K562 (cell line): ENCODE results near the gene ZBTB32. TPM values are rescaled to one million over a fixed set of nuclear protein-coding genes. Genes with fewer than 3 reads are reported as not detected.

ENCODE experiments used
- ATF4 ChIP-seq: fragments of 450-650 bp; formaldehyde crosslinking; IDR thresholded peaks from 2 replicates; pipeline ENCODE4 v1.4.0; 2022; ENCODE audit warnings: mild to moderate bottlenecking, moderate library complexity
- DMBX1 ChIP-seq: fragments of 250-450 bp; sonication (Bioruptor Pico); IDR thresholded peaks from 2 replicates; pipeline ENCODE4 v1.8.0; 2022; ENCODE audit warnings: inconsistent platforms, mild to moderate bottlenecking, moderate library complexity, borderline replicate concordance
- FOXJ3 ChIP-seq: sonication (generic); formaldehyde crosslinking; IDR thresholded peaks from 2 replicates; pipeline ENCODE4 v1.4.0; 2020; ENCODE audit warnings: mild to moderate bottlenecking, missing genetic modification reagents
- GABPB2 ChIP-seq: fragments of 250-450 bp; sonication (Bioruptor Pico); conservative IDR thresholded peaks from 2 replicates; pipeline ENCODE4 v1.5.1; 2021; ENCODE audit warnings: mild to moderate bottlenecking
- HMGN3 ChIP-seq: IDR thresholded peaks from 2 replicates; pipeline ENCODE4 v1.6.1; 2011; ENCODE audit warnings: borderline replicate concordance, low read depth, mild to moderate bottlenecking, mixed read lengths, low read length; ENCODE audit not compliant: insufficient read length; ENCODE audit errors: extremely low read depth
- HNRNPL ChIP-seq: fragments of 200-400 bp; formaldehyde crosslinking; IDR thresholded peaks from 2 replicates; pipeline ENCODE4 v1.6.1; 2017; ENCODE audit warnings: low read depth, mild to moderate bottlenecking, low read length
- JUNB ChIP-seq: fragments of 450-650 bp; formaldehyde crosslinking; conservative IDR thresholded peaks from 2 replicates; pipeline ENCODE4 v1.4.0; 2020; ENCODE audit warnings: mild to moderate bottlenecking
- KLF10 ChIP-seq: fragments of 250-450 bp; sonication (Bioruptor Pico); IDR thresholded peaks from 2 replicates; pipeline ENCODE4 v1.6.1; 2021; ENCODE audit warnings: matching md5 sums
- RAD21 ChIP-seq, 2 experiments: fragments of 250-450 bp in 1 of 2; fragments of 450-650 bp in 1 of 2; sonication (Bioruptor Pico) in 1 of 2; formaldehyde crosslinking in 1 of 2; IDR thresholded peaks in 1 of 2; conservative IDR thresholded peaks in 1 of 2; 2 replicates each; pipeline versions ENCODE4 v1.4.0 to v1.8.0; 2020 to 2022; ENCODE audit warnings: mild to moderate bottlenecking in 2 of 2, moderate library complexity in 1 of 2
- RNF2 ChIP-seq: sonication (generic); IDR thresholded peaks from 2 replicates; pipeline ENCODE4 v1.6.1; 2016
- TAF9B ChIP-seq: fragments of 450-650 bp; IDR thresholded peaks from 2 replicates; pipeline ENCODE4 v1.6.1; 2018; ENCODE audit warnings: mild to moderate bottlenecking; ENCODE audit not compliant: partially characterized antibody
- ZBTB33 ChIP-seq: sonication (generic); formaldehyde crosslinking; IDR thresholded peaks from 2 replicates; pipeline ENCODE4 v1.8.1; 2023; ENCODE audit warnings: mild to moderate bottlenecking, missing genetic modification reagents
- ZFP1 ChIP-seq: fragments of 450-650 bp; formaldehyde crosslinking; IDR thresholded peaks from 2 replicates; pipeline ENCODE4 v1.4.0; 2020; ENCODE audit warnings: mild to moderate bottlenecking, mixed read lengths
- ZFP36 ChIP-seq: fragments of 150-350 bp; IDR thresholded peaks from 2 replicates; pipeline ENCODE4 v1.6.1; 2018; ENCODE audit warnings: low read length, low read depth; ENCODE audit not compliant: partially characterized antibody
- ZKSCAN1 ChIP-seq: fragments of 150-350 bp; IDR thresholded peaks from 2 replicates; pipeline ENCODE4 v1.6.1; 2016; ENCODE audit warnings: low read depth, low read length
- ZNF23 ChIP-seq: fragments of 250-450 bp; sonication (Bioruptor Pico); IDR thresholded peaks from 2 replicates; pipeline ENCODE4 v1.4.0; 2020; ENCODE audit warnings: mild to moderate bottlenecking
- ZNF232 ChIP-seq: sonication (generic); formaldehyde crosslinking; IDR thresholded peaks from 2 replicates; pipeline ENCODE4 v1.8.0; 2022; ENCODE audit warnings: mild to moderate bottlenecking, missing genetic modification reagents
- ZSCAN32 ChIP-seq: fragments of 450-650 bp; formaldehyde crosslinking; IDR thresholded peaks from 2 replicates; pipeline ENCODE4 v1.4.0; 2020; ENCODE audit warnings: mild to moderate bottlenecking, moderate library complexity
- polyA plus RNA-seq, 8 experiments: library from polyadenylated mRNA; depleted of rRNA in 4 of 8; stranded (reverse) in 5 of 8; unstranded in 3 of 8; fragments of >200 nt; fragmentation: Nextera tagmentation in 2 of 8; fragmentation: Illumina TruSeq in 1 of 8; extraction: Ambion mirVana in 2 of 8; extraction: Trizol in 1 of 8; gene quantifications; 2 replicates each; pipeline versions ENCODE4 v1.2.1 to v1.2.3, GENCODE V29; 2011 to 2014; ENCODE audit warnings: inconsistent platforms in 1 of 8, missing spikeins in 1 of 8
- total RNA-seq, 7 experiments: library from RNA; depleted of rRNA in 6 of 7; stranded (reverse); fragments of >200 nt in 6 of 7; fragmentation: Illumina TruSeq in 2 of 7; extraction: Trizol in 2 of 7; gene quantifications; 2 replicates each; pipeline versions ENCODE4 v1.2.1 to v1.2.3, GENCODE V29; 2011 to 2021; ENCODE audit warnings: low replicate concordance in 1 of 7
- TF ChIP-seq, protein P1 (sequence below): IDR thresholded peaks from 2 replicates; pipeline ENCODE4 v1.6.1; 2011; ENCODE audit warnings: borderline replicate concordance, low read depth, mild to moderate bottlenecking, moderate library complexity, low read length; ENCODE audit not compliant: insufficient read depth, poor library complexity, severe bottlenecking
- TF ChIP-seq, protein P2 (sequence below): fragments of 450-650 bp; IDR thresholded peaks from 2 replicates; pipeline ENCODE4 v1.7.1; 2018; ENCODE audit warnings: mild to moderate bottlenecking, low read depth; ENCODE audit not compliant: partially characterized antibody

The ZBTB32 gene
- total and polyA plus RNA-seq, 9 of the 15 experiments (the other 6 are each of a cell fraction or from before 2014, with no cell fraction given), result 0.20 TPM; not detected in 8

- TF ChIP-seq, protein P1, sequence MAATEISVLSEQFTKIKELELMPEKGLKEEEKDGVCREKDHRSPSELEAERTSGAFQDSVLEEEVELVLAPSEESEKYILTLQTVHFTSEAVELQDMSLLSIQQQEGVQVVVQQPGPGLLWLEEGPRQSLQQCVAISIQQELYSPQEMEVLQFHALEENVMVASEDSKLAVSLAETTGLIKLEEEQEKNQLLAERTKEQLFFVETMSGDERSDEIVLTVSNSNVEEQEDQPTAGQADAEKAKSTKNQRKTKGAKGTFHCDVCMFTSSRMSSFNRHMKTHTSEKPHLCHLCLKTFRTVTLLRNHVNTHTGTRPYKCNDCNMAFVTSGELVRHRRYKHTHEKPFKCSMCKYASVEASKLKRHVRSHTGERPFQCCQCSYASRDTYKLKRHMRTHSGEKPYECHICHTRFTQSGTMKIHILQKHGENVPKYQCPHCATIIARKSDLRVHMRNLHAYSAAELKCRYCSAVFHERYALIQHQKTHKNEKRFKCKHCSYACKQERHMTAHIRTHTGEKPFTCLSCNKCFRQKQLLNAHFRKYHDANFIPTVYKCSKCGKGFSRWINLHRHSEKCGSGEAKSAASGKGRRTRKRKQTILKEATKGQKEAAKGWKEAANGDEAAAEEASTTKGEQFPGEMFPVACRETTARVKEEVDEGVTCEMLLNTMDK, result no peak
- TF ChIP-seq FOXJ3 (CRISPR knock-in tag) (no peak), HNRNPL (no peak), ZNF232 (no peak), ZSCAN32 (CRISPR knock-in tag) (no peak), GABPB2 (CRISPR knock-in tag) (no peak), ZFP36 (peak; percentile 84), DMBX1 (CRISPR knock-in tag) (no peak), TAF9B (no peak), HMGN3 (peak; percentile 49), ATF4 (CRISPR knock-in tag) (0 out of 2 replicates have a peak, but pooled peaks have one; percentile 25), ZNF23 (CRISPR knock-in tag) (no peak), ZKSCAN1 (no peak), JUNB (CRISPR knock-in tag) (no peak), ZBTB33 (CRISPR knock-in tag) (peak; percentile 49; the same call in 1 of the 2 replicates), ZFP1 (CRISPR knock-in tag) (no peak), RNF2 (peak; percentile 8; the same call in 1 of the 2 replicates), KLF10 (CRISPR knock-in tag) (no peak), RAD21 (CRISPR knock-in tag; conservative IDR thresholded peaks at IDR 0.05 in 1 of 2, IDR thresholded peaks at IDR 0.05 in 1 of 2) (peak in 1 of 2 experiments; percentile 25; a peak in 1 of 4 replicates)
- TF ChIP-seq, protein P2, sequence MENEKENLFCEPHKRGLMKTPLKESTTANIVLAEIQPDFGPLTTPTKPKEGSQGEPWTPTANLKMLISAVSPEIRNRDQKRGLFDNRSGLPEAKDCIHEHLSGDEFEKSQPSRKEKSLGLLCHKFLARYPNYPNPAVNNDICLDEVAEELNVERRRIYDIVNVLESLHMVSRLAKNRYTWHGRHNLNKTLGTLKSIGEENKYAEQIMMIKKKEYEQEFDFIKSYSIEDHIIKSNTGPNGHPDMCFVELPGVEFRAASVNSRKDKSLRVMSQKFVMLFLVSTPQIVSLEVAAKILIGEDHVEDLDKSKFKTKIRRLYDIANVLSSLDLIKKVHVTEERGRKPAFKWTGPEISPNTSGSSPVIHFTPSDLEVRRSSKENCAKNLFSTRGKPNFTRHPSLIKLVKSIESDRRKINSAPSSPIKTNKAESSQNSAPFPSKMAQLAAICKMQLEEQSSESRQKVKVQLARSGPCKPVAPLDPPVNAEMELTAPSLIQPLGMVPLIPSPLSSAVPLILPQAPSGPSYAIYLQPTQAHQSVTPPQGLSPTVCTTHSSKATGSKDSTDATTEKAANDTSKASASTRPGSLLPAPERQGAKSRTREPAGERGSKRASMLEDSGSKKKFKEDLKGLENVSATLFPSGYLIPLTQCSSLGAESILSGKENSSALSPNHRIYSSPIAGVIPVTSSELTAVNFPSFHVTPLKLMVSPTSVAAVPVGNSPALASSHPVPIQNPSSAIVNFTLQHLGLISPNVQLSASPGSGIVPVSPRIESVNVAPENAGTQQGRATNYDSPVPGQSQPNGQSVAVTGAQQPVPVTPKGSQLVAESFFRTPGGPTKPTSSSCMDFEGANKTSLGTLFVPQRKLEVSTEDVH, result peak; percentile 60
Observed at GRCh38 chr19:35740423-35741202, 36.3 kb downstream of the ZBTB32 start (continued).
